NCI-H1694 treated with DMSO at 0.1 percent for 48 hours (cell line): ENCODE measurements around the gene BGN.

Source experiments
- DNase-seq: peaks from one replicate; lab custom pipeline; 2025; lab: John Stamatoyannopoulos, UW

Gene BGN

DNA sequence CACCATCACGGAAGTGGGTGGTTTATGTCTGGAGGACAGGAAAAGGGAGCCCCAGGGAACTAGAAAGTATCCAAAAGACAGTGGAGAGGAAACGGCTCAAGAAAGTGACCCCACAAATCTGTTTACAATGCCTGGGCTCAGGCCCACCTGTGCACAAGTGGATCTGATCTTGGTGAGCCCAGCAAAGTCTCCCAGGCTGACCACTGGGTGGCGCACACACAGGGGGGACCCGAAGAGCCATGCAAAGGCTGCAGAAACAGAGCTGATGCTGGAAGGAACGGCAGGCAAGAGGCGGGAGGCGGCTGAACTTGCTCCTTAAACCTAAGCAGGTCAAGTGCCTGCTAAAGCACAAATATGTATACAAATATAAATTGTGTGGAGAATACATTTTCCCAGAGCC is 34.0 kb upstream of the BGN start:
- DNase-seq, result peak; percentile 13

GRCh38 chrX:153462291-153462690 is 32.5 kb upstream of the BGN start:
- no peak for DNase-seq

GRCh38 chrX:153463031-153463430 is 31.7 kb upstream of the BGN start:
- DNase-seq, result no peak

DNA sequence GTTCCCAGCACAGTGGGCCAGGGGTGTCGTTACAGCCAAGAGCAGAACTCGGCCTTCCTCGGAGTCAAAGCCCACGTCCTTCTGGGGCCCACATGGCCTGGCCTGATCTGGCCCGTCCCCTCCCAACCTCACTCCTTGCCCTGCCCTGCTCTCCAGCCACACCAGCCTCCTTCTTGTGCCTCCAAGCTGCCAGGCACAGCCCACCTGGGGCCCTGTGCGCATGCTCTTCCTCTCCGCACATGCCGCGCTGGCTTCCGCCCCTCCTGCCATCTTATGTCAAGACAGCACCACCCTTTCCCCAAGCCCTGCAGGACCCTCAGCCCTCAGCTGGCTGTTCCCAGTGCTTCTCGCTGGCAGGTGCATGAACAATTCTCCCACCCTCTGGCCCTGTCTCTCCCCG is 31.2 kb upstream of the BGN start:
- DNase-seq, result no peak

DNA sequence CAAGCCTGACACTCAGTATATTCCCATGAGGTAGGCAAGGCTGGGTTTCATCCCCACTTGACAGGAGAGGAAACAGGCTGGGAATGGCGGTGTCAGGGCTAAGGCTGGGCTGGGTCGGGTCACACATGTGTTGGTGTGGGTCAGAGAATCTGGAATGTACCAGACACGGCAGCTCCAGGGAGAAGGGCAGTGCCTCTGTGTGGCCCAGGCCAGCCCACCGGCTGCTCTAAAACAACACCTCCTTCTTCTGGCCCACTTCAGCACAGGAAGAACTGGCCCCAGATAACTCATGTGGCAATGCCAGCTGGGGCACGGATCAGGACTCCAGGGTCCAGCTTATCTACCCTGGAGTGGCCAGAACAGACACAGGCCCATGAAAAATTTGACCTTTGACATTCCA is 30.7 kb upstream of the BGN start:
- no peak for DNase-seq

DNA sequence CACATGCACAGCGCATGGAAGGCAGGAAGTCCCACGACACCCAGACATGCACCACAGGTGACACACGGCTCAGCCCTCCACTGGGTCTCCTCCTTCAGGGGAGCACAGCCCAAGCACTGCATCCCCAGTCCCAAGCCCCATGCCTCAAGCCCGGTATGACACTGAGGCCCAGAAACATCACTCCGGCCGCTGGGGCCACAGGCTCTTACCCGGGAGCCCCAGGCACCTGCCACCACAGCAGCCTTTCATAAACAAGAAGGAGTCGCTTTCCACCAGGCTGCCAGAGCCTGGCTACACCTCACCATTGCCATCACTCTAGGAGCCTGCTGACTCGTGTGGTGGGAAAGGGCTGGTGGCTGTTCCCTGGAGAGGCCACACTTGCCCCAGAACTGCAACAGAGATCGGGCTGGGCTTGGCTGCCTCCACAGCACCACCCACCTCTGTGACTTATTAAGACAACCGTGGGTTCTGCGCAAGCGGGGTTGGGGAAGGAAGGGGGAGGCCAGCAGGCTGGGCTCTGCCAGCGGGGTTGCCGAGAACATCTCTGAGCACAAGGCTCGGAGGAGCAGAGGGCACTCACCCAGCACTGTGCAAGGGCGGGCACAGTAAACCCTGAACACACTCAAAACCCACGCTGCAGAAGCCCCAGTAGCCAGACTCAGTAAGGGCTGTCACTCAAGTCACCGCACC is 28.9 kb upstream of the BGN start:
- DNase-seq, result no peak

DNA sequence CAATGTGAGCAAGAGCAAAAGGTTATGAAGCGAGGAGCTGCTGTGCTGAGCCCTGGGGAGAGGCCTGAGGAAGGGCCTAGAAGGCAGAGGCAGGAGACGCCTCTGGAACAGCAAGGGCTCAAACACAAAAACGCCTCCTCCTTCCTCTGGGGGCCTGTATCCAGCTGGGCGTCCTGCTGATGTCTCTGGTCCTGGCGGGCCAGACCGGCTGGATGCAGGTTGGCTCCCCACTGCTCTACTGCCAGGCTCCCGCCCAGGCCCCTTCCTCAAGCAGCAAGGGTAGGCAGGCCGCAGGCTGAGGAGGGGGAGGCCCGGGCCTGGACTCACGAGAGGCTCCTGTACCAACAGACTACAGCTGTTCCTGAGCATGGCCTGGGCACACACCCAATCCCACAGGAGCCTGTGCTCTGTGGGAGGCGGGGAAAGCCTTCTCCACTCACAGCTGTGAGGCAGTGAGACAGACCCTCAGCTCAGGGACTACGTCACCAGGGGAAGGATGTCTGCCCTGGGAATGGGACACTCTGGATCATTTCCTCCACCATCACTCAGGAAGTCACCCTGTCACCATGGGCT is 26.7 kb upstream of the BGN start:
- peak; percentile 74 for DNase-seq

DNA sequence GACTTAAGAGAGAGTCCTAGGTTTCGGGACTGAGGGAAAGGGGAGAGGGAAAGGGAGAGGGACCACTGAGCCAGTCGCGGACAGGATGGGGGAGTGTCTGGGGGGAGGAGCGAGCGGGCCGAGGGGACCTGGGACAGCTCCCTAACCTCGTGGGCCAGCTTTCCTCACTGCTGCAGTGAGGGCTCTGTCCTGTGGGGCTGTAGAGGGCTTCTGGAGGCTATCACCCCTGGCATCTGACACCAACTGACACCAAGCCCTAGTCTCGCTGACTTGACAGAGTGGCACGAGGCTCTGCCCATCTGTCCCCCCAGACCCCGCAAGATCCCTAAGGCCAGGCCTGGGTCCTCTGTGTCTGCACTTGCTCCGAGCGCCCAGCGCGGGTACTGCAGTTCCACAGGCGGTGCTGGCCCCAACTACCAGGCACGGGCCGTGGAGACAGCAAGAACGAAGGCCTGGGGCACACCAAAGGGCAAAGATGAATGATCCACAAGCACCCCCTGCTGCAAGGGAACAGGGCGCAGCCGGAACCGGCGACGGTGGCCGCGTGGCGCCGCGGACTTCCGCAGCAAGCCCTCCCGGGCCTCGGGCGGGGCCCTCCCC is 24.9 kb upstream of the BGN start:
- no peak for DNase-seq

- peak; percentile 87 for DNase-seq
Measured at GRCh38 chrX:153470411-153471363, 24.1 kb upstream of the BGN start, which contains the start of gene HAUS7. TSS of gene HAUS7 (minus strand) at chrX:153470576. CDS start at chrX:153470557, 19 bp downstream.

- no peak for DNase-seq
Measured at GRCh38 chrX:153471663-153472280, 23.0 kb upstream of the BGN start.

GRCh38 chrX:153473126-153473525 is 21.7 kb upstream of the BGN start:
- DNase-seq, result no peak

DNA sequence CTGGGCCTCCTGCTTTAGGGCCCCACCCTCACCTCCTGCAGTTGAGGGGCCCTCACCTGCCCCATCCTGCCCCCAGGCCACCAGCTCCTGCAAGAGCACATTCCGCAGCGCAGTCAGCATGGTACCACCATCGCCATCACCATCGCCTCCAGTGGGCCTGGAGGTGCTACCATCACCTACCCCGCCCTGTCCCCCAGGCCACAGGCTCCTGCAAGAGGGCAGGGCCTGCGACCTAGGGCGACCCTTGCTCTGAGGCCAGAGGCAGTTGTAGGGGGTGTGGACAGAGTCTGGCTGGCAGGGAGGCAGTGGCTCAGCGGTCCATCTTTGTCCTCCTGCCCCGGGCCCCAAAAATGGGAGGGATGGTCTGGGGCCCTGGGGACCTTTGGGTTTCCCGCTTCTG is 20.5 kb upstream of the BGN start:
- no peak for DNase-seq

DNA sequence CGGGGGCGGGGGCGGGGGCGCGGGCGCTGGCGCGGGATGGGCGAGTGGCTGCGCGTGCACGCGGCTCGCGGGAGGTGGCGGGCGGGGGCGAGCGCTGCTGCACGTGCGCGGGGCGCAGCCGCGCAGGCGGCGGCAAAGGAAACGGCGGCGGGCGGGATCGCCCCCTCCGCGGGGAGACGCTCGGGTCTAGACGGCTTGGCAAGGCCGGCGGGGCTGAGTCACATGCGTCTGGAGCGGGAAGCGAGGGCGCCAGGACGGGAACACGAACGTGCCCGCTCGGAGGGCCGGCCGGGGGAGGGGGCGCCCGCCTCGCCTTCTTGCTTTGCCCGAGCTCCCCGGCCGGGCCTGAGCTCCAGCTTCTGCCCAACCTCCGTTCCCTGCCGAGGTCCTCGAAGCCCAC is 20.1 kb upstream of the BGN start:
- no peak for DNase-seq

GRCh38 chrX:153475271-153475670 is 19.5 kb upstream of the BGN start:
- no peak for DNase-seq

GRCh38 chrX:153475751-153476281 is 19.0 kb upstream of the BGN start:
- DNase-seq, result peak; percentile 14

DNA sequence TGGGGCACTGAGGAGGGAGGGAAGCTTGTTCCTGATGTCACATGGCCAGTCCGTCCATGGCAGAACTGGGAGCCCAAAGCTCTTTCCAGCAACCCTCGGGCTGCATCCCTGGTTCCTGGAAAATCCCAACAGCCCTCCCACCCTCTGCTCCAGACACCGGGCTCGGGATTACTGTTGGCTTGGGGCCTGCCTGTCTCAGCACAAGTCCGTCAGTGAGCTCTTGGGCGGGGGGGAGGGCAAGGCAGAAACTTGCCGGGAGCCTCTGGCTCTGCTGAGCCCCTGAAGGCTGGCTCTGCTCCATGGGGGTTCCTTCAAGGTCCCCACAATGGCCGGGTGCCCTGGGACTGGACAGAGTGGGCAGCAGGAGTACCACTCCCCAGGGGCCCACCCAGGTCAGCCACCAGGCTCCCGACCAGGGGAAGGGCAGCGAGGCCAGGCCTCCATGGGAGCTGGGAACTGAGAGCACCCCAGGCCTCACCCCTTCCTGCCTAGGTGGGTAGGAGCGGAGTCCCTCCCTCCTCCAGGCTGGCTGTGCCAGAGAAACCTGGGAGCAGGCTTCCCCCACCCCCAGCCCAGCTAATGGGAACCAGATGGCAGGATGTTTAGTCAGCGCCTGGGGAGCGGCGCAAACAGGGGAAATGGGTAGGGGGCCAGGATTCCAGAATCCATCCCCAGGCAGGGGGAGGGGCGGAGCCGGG is 18.0 kb upstream of the BGN start:
- peak; percentile 80 for DNase-seq

GRCh38 chrX:153477364-153477857 is 17.4 kb upstream of the BGN start:
- no peak for DNase-seq

GRCh38 chrX:153477901-153478300 is 16.9 kb upstream of the BGN start:
- no peak for DNase-seq

DNA sequence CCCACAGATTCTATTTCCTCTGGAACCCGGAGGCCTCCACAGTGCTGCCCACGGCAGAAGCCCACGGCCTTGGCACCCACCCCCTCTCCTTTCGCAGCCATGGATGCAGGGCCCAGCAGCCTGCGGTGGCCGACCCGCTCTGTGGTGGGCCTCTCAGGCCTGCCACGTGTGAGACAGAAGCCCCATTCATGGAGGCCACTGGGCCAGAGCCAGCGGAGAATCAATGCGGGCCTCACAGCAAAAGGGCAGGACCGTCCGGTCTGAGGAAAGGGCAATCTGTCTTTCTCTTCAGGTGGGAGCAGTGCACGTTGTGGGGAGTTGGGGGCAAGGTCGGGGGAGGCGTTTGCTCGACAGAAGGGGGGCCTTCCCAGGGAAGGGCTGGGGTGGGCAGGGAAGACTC is 16.0 kb upstream of the BGN start:
- no peak for DNase-seq

DNA sequence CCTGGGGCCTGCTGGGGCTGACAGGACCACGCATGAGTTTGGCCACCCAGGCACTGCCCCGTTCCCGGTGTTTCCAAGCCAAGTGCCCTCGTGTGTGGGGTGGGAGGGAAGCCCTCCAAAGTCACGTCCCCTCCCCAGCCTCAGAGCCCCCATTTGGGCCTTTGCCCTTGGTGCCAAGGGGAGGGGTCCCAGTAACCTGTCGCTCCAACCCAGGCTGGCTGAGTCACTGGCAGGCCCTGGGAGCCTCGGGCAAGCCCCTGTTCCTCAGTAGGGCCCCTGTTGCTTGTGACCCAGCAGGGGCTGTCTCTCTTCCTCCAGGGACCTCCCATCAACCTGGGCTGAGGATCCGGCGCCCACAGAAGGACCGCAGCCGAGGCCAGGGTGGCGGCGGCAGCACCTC is 13.7 kb upstream of the BGN start:
- no peak for DNase-seq
